Astrocyte (in vitro differentiated cells and primary cell): Measurements from ENCODE around the gene FLCN. TPM values are rescaled to one million over a fixed set of nuclear protein-coding genes. Genes with fewer than 3 reads are reported as not detected.

Experiments
- DNase-seq: peaks from one replicate; pipeline ENCODE4 v3.0.0-alpha.2; 2010; ENCODE audit warnings: low read depth
- FAIRE-seq: peaks from 2 replicates; lab custom pipeline; 2011; peaks lifted over from hg19 to GRCh38; lab: Jason Lieb, UNC
- H2AFZ ChIP-seq: 2 replicates; pipeline ENCODE4 v1.6.0; 2012; ENCODE audit warnings: low read depth, low read length, inconsistent platforms
- H3K27ac ChIP-seq: 2 replicates; pipeline ENCODE4 v1.5.1; 2011; ENCODE audit warnings: low read depth, low read length, inconsistent platforms
- H3K27me3 ChIP-seq: 2 replicates; pipeline ENCODE4 v1.6.0; 2011; ENCODE audit warnings: low read length, inconsistent platforms; ENCODE audit not compliant: insufficient read depth
- H3K36me3 ChIP-seq: 2 replicates; pipeline ENCODE4 v1.5.1; 2011; ENCODE audit warnings: low read length, inconsistent platforms; ENCODE audit not compliant: insufficient read depth
- H3K4me1 ChIP-seq: 2 replicates; pipeline ENCODE4 v1.5.1; 2011; ENCODE audit warnings: low read length, inconsistent platforms; ENCODE audit not compliant: insufficient read depth
- H3K4me2 ChIP-seq: 2 replicates; pipeline ENCODE4 v1.6.0; 2012; ENCODE audit warnings: low read length, inconsistent platforms
- H3K4me3 ChIP-seq: 2 replicates; pipeline ENCODE4 v1.5.1; 2011; ENCODE audit warnings: low read depth, mild to moderate bottlenecking, low read length, inconsistent platforms; ENCODE audit not compliant: insufficient read depth
- H3K79me2 ChIP-seq: 2 replicates; pipeline ENCODE4 v1.6.0; 2012; ENCODE audit warnings: mild to moderate bottlenecking, low read length, inconsistent platforms; ENCODE audit not compliant: insufficient read depth
- H3K9ac ChIP-seq: 2 replicates; pipeline ENCODE4 v1.6.0; 2012; ENCODE audit warnings: mild to moderate bottlenecking, low read length, inconsistent platforms
- H3K9me3 ChIP-seq: 2 replicates; pipeline ENCODE4 v1.5.1; 2012; ENCODE audit warnings: low read depth, mild to moderate bottlenecking, low read length, inconsistent platforms; ENCODE audit not compliant: insufficient read depth
- H4K20me1 ChIP-seq: 2 replicates; pipeline ENCODE4 v1.6.0; 2012; ENCODE audit warnings: low read length, inconsistent platforms; ENCODE audit not compliant: insufficient read depth
- H3K27ac Mint-ChIP-seq: one replicate; pipeline ENCODE4 v1.8.0; 2021; ENCODE audit warnings: mild to moderate bottlenecking, mixed read lengths; ENCODE audit not compliant: unreplicated experiment
- H3K27me3 Mint-ChIP-seq: one replicate; pipeline ENCODE4 v1.8.0; 2021; ENCODE audit warnings: low read depth, mixed read lengths; ENCODE audit not compliant: unreplicated experiment
- H3K36me3 Mint-ChIP-seq: one replicate; pipeline ENCODE4 v1.8.0; 2021; ENCODE audit warnings: low read depth, mixed read lengths; ENCODE audit not compliant: unreplicated experiment
- H3K4me1 Mint-ChIP-seq: one replicate; pipeline ENCODE4 v1.8.0; 2021; ENCODE audit warnings: low read depth, mixed read lengths; ENCODE audit not compliant: unreplicated experiment
- H3K4me3 Mint-ChIP-seq: one replicate; pipeline ENCODE4 v1.8.0; 2021; ENCODE audit warnings: mild to moderate bottlenecking, moderate library complexity, mixed read lengths; ENCODE audit not compliant: unreplicated experiment
- H3K9me3 Mint-ChIP-seq: one replicate; pipeline ENCODE4 v1.8.0; 2021; ENCODE audit warnings: mild to moderate bottlenecking, mixed read lengths; ENCODE audit not compliant: unreplicated experiment
- EZH2 ChIP-seq: IDR thresholded peaks from 2 replicates; pipeline ENCODE4 v1.6.1; 2012; ENCODE audit warnings: mild to moderate bottlenecking, low read length, inconsistent platforms; ENCODE audit not compliant: insufficient read depth
- total RNA-seq: library from RNA; stranded (reverse); gene quantifications from 2 replicates; pipeline ENCODE4 v1.2.1, GENCODE V29; 2021
- TF ChIP-seq, protein P1 (sequence below): IDR thresholded peaks from 2 replicates; pipeline ENCODE4 v1.5.1; 2011; ENCODE audit warnings: low read depth, mild to moderate bottlenecking, inconsistent platforms, low read length, moderate library complexity; ENCODE audit not compliant: insufficient read depth

The FLCN gene
- total RNA-seq, 1 donor from 2014 or later, result 40.0 TPM

DNA sequence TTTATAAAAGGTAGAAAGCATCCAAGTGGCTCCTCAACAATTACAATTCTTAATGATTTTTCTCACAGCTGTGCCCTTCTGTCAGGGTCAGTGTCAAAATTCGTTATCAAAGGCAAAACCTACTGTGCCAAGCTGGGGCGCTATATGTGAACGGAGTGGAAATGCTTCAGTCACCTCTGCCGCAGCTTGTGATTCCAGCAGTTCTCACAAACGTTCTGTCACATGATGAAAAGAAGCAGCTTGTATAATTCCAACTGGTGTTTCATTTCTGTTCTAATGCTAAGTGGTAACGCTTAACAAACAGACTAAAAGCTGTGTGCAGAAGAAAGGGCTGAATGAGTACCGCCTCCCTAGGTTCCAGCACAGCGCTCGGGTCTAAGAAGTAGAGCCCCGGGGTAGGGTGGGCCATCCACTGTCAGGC is 45.0 kb downstream of the FLCN start:
- TF ChIP-seq EZH2, result no peak
- TF ChIP-seq, protein P1, sequence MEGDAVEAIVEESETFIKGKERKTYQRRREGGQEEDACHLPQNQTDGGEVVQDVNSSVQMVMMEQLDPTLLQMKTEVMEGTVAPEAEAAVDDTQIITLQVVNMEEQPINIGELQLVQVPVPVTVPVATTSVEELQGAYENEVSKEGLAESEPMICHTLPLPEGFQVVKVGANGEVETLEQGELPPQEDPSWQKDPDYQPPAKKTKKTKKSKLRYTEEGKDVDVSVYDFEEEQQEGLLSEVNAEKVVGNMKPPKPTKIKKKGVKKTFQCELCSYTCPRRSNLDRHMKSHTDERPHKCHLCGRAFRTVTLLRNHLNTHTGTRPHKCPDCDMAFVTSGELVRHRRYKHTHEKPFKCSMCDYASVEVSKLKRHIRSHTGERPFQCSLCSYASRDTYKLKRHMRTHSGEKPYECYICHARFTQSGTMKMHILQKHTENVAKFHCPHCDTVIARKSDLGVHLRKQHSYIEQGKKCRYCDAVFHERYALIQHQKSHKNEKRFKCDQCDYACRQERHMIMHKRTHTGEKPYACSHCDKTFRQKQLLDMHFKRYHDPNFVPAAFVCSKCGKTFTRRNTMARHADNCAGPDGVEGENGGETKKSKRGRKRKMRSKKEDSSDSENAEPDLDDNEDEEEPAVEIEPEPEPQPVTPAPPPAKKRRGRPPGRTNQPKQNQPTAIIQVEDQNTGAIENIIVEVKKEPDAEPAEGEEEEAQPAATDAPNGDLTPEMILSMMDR, result no peak
- H3K79me2 ChIP-seq, result no peaks in the 10 kb centered on the region
- FAIRE-seq (no peak), DNase-seq (no peak)
- H3K4me3 ChIP-seq, result no peak overlapping the region
- no peaks in the 10 kb centered on the region for H3K9me3 Mint-ChIP-seq
- H3K27me3 ChIP-seq, result no peaks in the 10 kb centered on the region
- peak overlapping the region; percentile 69 for H3K4me2 ChIP-seq
- H4K20me1 ChIP-seq, result peaks cover 3% of the 10 kb centered on the region
- peaks cover 35% of the 10 kb centered on the region for H3K4me1 Mint-ChIP-seq
- peak overlapping the region; percentile 31 for H3K9ac ChIP-seq
- H3K9me3 ChIP-seq, result no peaks in the 10 kb centered on the region
- H3K36me3 Mint-ChIP-seq, result peaks cover 2% of the 10 kb centered on the region
- no peak overlapping the region for H2AFZ ChIP-seq
- peak overlapping the region; percentile 75 for H3K27ac ChIP-seq
- H3K27me3 Mint-ChIP-seq, result no peaks in the 10 kb centered on the region
- H3K36me3 ChIP-seq, result peaks cover 5% of the 10 kb centered on the region
- H3K27ac Mint-ChIP-seq, result peak overlapping the region; percentile 69
- no peak overlapping the region for H3K4me3 Mint-ChIP-seq
- H3K4me1 ChIP-seq, result peaks cover 27% of the 10 kb centered on the region

DNA sequence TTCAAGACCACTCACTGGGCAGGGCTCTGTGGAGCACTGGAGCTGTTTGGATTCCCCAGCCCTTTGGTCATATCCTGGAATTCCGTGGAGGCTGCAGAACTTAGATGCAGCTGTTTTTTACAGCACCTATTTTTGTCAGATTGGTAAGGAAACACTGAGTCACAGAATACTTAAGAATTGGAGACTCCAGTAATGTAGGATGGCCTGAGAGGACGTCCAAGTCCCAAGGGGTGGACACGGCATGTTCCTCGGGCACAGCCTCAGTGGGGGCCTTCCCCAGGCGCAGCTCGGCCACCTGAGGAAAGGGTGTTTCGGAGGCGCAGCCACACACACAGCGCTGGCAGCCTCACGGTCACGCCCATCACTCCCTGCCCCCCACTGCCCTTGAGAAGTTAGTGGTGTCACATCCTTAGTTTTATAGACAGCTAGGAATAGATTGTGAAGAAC is 45.6 kb downstream of the FLCN start:
- DNase-seq, result peak; percentile 93
- no peak overlapping the region for H3K4me3 ChIP-seq
- peak overlapping the region; percentile 75 for H3K27ac ChIP-seq
- H3K36me3 Mint-ChIP-seq, result peaks cover 3% of the 10 kb centered on the region
- H3K9me3 ChIP-seq, result no peaks in the 10 kb centered on the region
- H3K9me3 Mint-ChIP-seq, result no peaks in the 10 kb centered on the region
- H3K4me2 ChIP-seq, result peak overlapping the region; percentile 69
- H3K4me1 Mint-ChIP-seq, result peaks cover 38% of the 10 kb centered on the region
- H3K4me3 Mint-ChIP-seq, result peak overlapping the region; percentile 68
- no peaks in the 10 kb centered on the region for H3K27me3 ChIP-seq
- peaks cover 5% of the 10 kb centered on the region for H3K36me3 ChIP-seq
- no peak overlapping the region for H2AFZ ChIP-seq
- TF ChIP-seq, protein P1, result no peak
- TF ChIP-seq EZH2, result no peak
- FAIRE-seq, result peak; percentile 34
- H3K4me1 ChIP-seq, result peaks cover 31% of the 10 kb centered on the region
- no peaks in the 10 kb centered on the region for H3K79me2 ChIP-seq
- no peaks in the 10 kb centered on the region for H3K27me3 Mint-ChIP-seq
- peak overlapping the region; percentile 31 for H3K9ac ChIP-seq
- peak overlapping the region; percentile 97 for H3K27ac Mint-ChIP-seq
- H4K20me1 ChIP-seq, result peaks cover 9% of the 10 kb centered on the region

DNA sequence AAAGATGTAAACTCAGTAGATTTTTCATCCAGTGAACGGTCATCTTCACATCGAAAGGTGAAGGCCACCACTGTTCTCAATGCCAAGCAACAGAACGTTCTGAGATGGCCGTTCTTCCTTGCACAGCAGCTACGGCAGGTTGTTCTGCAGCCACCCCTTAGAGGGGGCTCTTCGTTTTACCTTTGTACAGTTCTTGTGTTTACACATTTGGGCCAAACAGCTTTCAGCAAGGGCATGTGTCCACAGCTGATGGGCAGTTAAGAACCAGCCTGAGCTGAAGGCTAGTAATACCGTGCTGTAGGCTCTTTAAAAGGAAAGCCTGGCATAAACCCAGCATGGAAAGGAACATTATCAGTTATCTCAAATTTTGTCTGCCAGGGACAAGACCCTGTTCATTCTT is 46.8 kb downstream of the FLCN start:
- H3K36me3 Mint-ChIP-seq, result peaks cover 7% of the 10 kb centered on the region
- Histone ChIP-seq H3K4me2 (peak overlapping the region; percentile 69), H3K36me3 (peaks cover 9% of the 10 kb centered on the region), H3K79me2 (no peaks in the 10 kb centered on the region), H3K27me3 (no peaks in the 10 kb centered on the region), H3K4me1 (peaks cover 31% of the 10 kb centered on the region), H3K4me3 (no peak overlapping the region), H3K27ac (peak overlapping the region; percentile 21), H3K9ac (no peak overlapping the region), H2AFZ (no peak overlapping the region), H4K20me1 (peaks cover 9% of the 10 kb centered on the region), H3K9me3 (no peaks in the 10 kb centered on the region)
- no peak overlapping the region for H3K4me3 Mint-ChIP-seq
- no peak for TF ChIP-seq EZH2
- TF ChIP-seq, protein P1, result no peak
- FAIRE-seq (no peak), DNase-seq (no peak)
- no peaks in the 10 kb centered on the region for H3K9me3 Mint-ChIP-seq
- H3K4me1 Mint-ChIP-seq, result peaks cover 48% of the 10 kb centered on the region
- no peak overlapping the region for H3K27ac Mint-ChIP-seq
- no peaks in the 10 kb centered on the region for H3K27me3 Mint-ChIP-seq
